Lower lobe of right lung (tissue), 2 donors: ENCODE data around the gene EYA2. TPM values are rescaled to one million over a fixed set of nuclear protein-coding genes. Genes with fewer than 3 reads are reported as not detected.

Experiments used
- ATAC-seq, 2 donors: fragments of 200-7000 bp; cut with Tn5 transposase; one replicate each; pipeline ENCODE4 v1.9.1; 2020 to 2022; ENCODE audit warnings: mild to moderate bottlenecking in 2 of 2, moderate library complexity in 2 of 2
- DNase-seq: peaks from one replicate; pipeline ENCODE4 v3.0.0-alpha.2; 2020
- H3K27ac ChIP-seq: fragments of 200-600 bp; one replicate; pipeline ENCODE4 v1.8.0; 2022
- H3K27me3 ChIP-seq: fragments of 200-600 bp; one replicate; pipeline ENCODE4 v1.8.0; 2022; ENCODE audit warnings: low read depth
- H3K36me3 ChIP-seq: fragments of 200-600 bp; one replicate; pipeline ENCODE4 v1.8.0; 2022; ENCODE audit warnings: mild to moderate bottlenecking
- H3K4me1 ChIP-seq: fragments of 200-600 bp; one replicate; pipeline ENCODE4 v1.8.0; 2022
- H3K4me3 ChIP-seq: fragments of 200-600 bp; one replicate; pipeline ENCODE4 v1.8.0; 2022; ENCODE audit warnings: mild to moderate bottlenecking
- H3K9me3 ChIP-seq: fragments of 200-600 bp; one replicate; pipeline ENCODE4 v1.8.0; 2022
- CTCF ChIP-seq: fragments of 200-600 bp; IDR thresholded peaks from one replicate; pipeline ENCODE4 v1.8.0; 2022; ENCODE audit warnings: antibody characterized with exemption, mild to moderate bottlenecking
- intact Hi-C: fragments of 100-400 bp; cut with DNase I; formaldehyde crosslinking; loops from one replicate; pipeline ENCODE4 v1.11.0; 2022
- total RNA-seq: library from RNA; stranded (reverse); fragmentation: NEBNext Ultra II Directional; extraction: Animal tissue kit (Norgen Biotek cat#: 25700); gene quantifications from one replicate; pipeline ENCODE4 v1.2.1, GENCODE V29; 2021
- donor health status: DM: no; HTN: yes; CAD: no; lungs with severe emphysema.

Gene EYA2
- total RNA-seq, 1 donor from 2014 or later, result 3.5 TPM

GRCh38 chr20:47042464-47042863, 147.8 kb downstream of the EYA2 start:
- TF ChIP-seq CTCF, result no peak
- no peaks in the 10 kb centered on the region for H3K27me3 ChIP-seq
- H3K4me3 ChIP-seq, result no peak overlapping the region
- H3K27ac ChIP-seq, result no peak overlapping the region
- DNase-seq (no peak), ATAC-seq (no peak)
- no peaks in the 10 kb centered on the region for H3K9me3 ChIP-seq
- H3K4me1 ChIP-seq, result no peaks in the 10 kb centered on the region
- H3K36me3 ChIP-seq, result no peaks in the 10 kb centered on the region
- intact Hi-C loops, result no loop called here

- intact Hi-C loops, result no loop called here
- H3K4me3 ChIP-seq, result no peak overlapping the region
- H3K4me1 ChIP-seq, result no peaks in the 10 kb centered on the region
- H3K27ac ChIP-seq, result no peak overlapping the region
- ATAC-seq (no peak), DNase-seq (no peak)
- H3K27me3 ChIP-seq, result no peaks in the 10 kb centered on the region
- no peaks in the 10 kb centered on the region for H3K9me3 ChIP-seq
- H3K36me3 ChIP-seq, result no peaks in the 10 kb centered on the region
- no peak for TF ChIP-seq CTCF
These were observed 148.4 kb downstream of the EYA2 start for GRCh38 chr20:47043086-47043485.

DNA sequence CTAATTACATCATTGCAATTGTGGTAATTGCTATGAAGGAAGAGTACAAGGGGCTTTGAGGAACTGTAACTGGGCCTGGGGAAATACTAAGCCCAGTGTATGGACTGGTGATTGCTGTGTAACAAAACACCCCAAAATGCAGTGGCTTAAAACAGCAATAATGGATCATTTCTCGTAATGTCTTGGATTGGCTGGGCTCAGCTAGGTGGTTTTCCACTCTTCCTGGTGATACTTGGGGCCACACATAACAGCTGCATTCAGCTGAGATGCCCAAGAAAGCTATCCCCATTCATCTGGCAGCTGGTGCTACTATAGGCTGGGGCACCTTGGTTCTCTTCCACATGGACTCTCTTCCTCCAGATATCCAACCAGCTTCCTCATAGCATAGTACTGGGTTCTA, 150.3 kb downstream of the EYA2 start:
- DNase-seq (no peak), ATAC-seq (no peak)
- intact Hi-C loops, result no loop called here
- no peaks in the 10 kb centered on the region for H3K9me3 ChIP-seq
- no peak overlapping the region for H3K4me3 ChIP-seq
- H3K27ac ChIP-seq, result no peak overlapping the region
- TF ChIP-seq CTCF, result no peak
- H3K27me3 ChIP-seq, result no peaks in the 10 kb centered on the region
- no peaks in the 10 kb centered on the region for H3K4me1 ChIP-seq
- no peaks in the 10 kb centered on the region for H3K36me3 ChIP-seq

DNA sequence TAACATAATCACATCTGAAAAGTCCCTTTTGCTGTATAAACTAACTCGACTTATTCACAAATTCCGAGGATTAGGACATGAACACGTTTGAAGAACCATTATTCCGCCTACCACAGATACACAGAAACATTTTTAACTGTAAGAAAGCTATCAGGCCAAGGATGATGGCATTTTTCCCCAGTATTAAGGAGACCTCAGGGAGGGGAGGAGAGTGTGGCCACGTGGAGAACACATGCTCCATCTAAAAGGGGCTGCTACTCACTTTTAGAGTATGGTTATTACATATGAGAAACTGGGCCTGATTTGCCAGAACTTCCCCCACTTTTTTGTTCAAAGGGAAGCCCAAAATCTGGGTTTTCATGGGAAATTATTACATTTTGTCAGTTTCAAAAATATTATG, 153.4 kb downstream of the EYA2 start:
- ATAC-seq, result no peak
- DNase-seq, result no peak
- Histone ChIP-seq H3K27me3 (peaks cover 4% of the 10 kb centered on the region), H3K27ac (no peak overlapping the region), H3K9me3 (no peaks in the 10 kb centered on the region), H3K4me3 (no peak overlapping the region), H3K36me3 (no peaks in the 10 kb centered on the region), H3K4me1 (no peaks in the 10 kb centered on the region)
- TF ChIP-seq CTCF, result no peak
- intact Hi-C loops, result no loop called here

DNA sequence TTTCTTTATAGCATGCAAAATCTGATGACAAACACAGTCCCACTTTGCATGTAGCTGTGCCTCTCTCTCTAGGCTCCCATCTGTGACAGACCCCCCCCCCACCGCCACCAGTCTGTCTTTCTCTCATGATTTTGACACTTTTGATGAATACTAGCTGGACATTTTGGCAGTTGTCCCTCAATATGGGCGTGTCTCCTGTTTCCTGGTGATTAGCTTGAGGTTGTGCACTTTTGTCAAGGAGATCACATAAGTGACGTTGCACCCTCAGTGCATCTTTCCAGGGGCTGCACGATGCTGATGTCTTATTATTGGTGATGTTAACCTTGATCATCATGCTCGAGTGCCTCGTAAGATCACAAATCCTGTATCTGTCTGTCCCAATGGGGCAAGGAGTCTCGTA, 155.1 kb downstream of the EYA2 start:
- H3K4me3 ChIP-seq, result no peak overlapping the region
- no peak overlapping the region for H3K27ac ChIP-seq
- ATAC-seq (no peak), DNase-seq (no peak)
- intact Hi-C loops, result no loop called here
- TF ChIP-seq CTCF, result no peak
- H3K4me1 ChIP-seq, result no peaks in the 10 kb centered on the region
- no peaks in the 10 kb centered on the region for H3K9me3 ChIP-seq
- no peaks in the 10 kb centered on the region for H3K36me3 ChIP-seq
- peaks cover 4% of the 10 kb centered on the region for H3K27me3 ChIP-seq

- no peak for ATAC-seq
- peaks cover 4% of the 10 kb centered on the region for H3K27me3 ChIP-seq
- TF ChIP-seq CTCF, result no peak
- no peak overlapping the region for H3K4me3 ChIP-seq
- H3K4me1 ChIP-seq, result no peaks in the 10 kb centered on the region
- no peaks in the 10 kb centered on the region for H3K9me3 ChIP-seq
- no peak overlapping the region for H3K27ac ChIP-seq
- intact Hi-C loops, result no loop called here
- no peaks in the 10 kb centered on the region for H3K36me3 ChIP-seq
- no peak for DNase-seq
These were observed 156.4 kb downstream of the EYA2 start for GRCh38 chr20:47050996-47051395.
